Stimulated activated CD4-positive, alpha-beta T cell treated with anti-CD3 and anti-CD28 coated beads, TNF-alpha, amount 100 ng/mL, for 4 hours (primary cell): ENCODE data around the gene CBX1.

ENCODE experiments used
- DNase-seq, 3 experiments: peaks; one replicate each; pipeline ENCODE4 v3.0.0-alpha.2; 2020; ENCODE audit warnings: low read depth in 3 of 3

CBX1 gene

GRCh38 chr17:48101012-48101720 lies at the start of gene CBX1:
Gene CBX1 (minus strand): TSS chr17:48101478. CDS start chr17:48077004, 24,474 bp downstream.
- DNase-seq, result peak; percentile 81 to 86 (median 86)

- DNase-seq, result no peak
Measured at GRCh38 chr17:48150597-48151001, 49.3 kb upstream of the CBX1 start.

GRCh38 chr17:48149787-48150463 lies 48.6 kb upstream of the CBX1 start:
- DNase-seq, result no peak

DNA sequence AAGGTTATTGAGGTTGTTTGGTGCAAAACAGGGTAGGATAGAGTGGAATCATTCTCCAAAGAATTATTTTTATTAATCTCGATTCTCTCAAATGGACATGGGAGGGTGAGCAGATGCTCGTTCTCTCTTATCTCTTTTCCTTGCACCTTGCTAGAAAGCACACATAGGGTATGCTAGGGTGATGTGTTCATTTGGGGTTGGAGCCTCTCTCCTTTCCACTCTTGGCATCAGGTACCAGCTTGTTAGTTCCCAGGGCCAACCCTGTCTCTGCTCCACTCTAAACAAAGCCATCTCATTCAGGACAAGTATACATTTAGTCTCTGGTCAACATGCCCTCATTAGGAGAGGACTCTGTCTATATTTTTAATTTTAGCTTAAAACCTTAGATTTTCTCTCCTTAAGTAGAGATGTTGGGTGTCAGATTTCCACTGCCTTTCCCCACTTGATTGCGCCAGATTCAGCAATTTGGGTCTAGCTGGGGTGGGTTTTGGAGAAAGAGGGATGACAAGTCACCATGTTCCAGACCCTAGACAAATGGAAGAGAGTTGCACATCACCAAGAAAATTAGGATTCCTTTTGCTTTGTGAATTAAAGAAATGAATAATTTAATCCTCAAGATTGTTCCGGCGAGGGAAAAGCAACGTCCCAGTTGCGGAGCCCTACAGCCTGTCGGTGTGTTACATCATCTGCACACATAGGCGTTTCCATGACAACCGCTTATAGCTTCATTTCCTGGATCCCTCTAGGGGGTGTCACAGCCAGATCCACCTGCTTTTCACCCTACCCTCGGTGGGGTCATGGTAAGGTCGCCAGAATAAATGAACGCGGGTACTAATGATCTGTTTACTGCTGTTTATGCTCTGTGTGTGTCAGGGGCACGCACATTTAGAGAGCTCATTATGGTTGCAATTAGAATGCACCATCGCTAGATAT lies 47.8 kb upstream of the CBX1 start:
- no peak for DNase-seq

DNA sequence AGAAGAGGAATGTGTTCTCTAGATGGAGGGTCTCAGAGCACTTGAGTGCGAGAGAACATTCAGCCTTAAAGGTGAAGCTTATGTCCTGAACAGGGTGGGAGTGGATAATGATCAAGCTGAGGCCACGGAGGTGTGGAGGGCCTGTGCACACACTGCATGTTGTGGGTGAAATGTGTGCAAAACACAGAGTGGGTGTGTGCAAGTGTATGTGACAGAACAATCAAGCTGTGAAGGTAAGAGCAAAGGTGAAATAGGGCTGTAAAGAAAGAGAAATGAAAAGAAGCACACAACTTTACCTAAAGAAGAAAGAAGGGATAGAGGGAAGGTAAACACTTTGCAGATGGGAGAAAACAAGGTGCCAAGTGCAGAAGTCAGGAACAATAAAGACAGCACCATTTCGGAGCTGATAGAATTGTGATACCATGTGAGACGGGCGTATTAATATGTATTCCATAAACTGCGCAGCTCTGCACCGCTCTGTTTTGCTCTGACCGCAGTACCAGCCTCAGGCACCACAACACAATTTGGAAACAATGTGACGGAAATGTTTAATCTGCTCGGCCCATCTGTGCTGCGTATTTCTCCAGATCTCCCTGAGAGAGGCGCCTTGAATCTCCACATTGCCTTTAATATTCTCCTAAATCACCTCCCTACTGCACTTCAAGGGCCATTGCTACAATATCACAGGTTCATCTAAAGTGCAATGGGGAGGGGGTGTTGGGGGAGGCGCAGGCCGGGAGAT lies 46.9 kb upstream of the CBX1 start:
- no peak for DNase-seq

GRCh38 chr17:48144976-48145798 lies 43.9 kb upstream of the CBX1 start:
- DNase-seq, result no peak

DNA sequence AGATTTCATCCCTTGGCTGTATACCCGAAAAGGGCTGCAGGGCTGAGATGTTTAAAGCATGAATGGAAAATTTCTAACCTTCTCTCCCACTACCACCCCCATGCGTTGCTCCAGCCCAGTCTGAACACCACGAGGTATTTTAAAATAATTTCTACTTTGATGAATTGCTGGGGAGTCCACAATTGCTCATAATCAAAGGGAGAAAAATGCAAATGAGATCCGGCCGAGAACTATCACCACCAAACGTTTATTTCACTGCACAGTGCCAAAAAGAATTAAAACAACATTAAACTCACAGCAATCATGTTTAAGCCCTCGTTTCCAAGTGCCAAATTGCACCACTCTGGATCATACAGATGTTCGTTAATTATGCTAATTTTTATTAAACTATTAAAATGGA lies 43.0 kb upstream of the CBX1 start:
- no peak for DNase-seq

- no peak for DNase-seq
Measured at GRCh38 chr17:48143629-48144028, 42.4 kb upstream of the CBX1 start.

GRCh38 chr17:48139944-48140343 lies 38.7 kb upstream of the CBX1 start:
- DNase-seq, result no peak

DNA sequence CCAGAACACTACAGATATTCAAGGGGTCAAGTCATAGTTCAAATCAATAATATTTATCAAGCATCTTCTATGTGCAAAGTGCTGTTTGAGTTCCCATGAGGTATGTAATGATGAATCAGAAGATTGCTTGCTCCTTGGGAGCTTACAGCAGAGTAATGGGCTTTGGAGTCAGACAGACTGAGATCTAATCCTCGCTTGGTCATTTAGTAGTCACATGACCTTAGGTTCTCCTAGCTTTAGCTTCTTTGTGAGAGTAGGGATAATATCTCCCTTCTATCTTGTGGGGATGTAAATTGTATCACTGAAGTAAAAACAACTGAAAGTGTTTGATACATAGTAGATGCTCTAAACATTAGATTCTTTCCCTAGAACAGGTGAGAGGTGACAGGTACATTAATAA lies 36.4 kb upstream of the CBX1 start:
- DNase-seq, result no peak

DNA sequence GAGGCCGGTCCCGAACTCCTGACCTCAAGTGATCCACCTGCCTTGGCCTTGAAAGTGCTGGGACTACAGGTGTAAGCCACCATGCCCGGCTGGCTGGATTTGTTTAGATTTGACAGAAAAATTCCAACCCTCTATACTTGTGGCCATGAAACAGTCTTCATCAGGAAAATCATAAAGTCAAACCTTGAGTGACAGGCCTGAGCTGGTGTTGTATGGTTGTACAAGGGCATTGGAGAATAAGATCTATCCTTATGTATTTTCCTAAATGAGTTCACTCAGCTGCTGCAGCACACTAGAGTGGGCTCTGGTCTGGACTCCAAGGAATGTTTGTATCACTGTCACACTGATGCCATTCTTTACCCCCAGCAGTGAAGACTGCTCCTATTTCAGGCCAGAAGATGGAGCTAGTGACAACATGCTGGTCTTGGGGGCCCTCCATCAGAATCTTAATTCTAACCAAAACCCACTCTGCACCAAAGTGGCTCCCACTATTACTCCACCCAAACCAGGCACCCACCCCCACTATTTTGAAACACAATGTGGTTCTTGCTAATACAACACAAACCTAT lies 33.7 kb upstream of the CBX1 start:
- no peak for DNase-seq

DNA sequence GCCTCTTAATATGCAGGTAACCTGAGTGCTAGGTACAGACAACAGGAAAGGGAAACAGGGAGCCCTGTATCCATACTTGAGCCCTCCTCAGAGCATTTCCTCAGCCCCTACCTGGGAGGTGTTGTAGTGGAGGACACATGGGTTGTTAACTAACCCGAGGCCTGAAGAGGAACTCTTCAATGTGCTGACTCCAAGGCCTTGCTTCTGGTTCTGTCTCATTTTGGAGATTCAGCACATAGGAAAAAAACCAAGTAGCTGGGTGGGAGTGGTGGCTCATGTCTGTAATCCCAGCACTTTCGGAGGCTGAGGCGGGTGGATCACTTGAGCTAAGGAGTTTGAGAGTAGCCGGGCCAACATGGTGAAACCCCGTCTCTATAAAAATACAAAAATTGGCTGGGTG lies 31.1 kb upstream of the CBX1 start:
- DNase-seq, result no peak

- peak in 2 of 3 experiments; percentile 10 to 26 for DNase-seq
Measured at GRCh38 chr17:48131216-48131824, 30.0 kb upstream of the CBX1 start.

- DNase-seq, result no peak
Measured at GRCh38 chr17:48129981-48130380, 28.7 kb upstream of the CBX1 start.

DNA sequence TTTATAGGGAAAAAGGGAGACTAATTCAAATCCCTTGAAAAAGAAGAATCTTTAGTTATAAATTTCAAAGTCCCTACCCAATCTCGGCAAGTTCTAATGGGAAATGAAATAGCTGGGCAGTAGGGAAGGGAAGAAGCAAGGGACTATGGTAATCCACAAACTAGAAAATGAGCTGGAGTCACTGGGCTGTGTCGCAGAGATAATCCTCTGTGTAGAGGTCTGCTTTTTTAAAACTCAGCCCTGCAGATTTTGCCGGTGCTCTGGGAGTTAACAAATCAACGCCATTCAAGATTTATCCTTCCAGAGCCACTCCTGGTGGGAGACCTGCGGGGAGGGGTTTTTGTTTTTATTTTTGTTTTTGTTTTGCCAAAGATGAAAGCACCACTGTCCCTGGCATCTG lies 27.1 kb upstream of the CBX1 start:
- DNase-seq, result no peak

DNA sequence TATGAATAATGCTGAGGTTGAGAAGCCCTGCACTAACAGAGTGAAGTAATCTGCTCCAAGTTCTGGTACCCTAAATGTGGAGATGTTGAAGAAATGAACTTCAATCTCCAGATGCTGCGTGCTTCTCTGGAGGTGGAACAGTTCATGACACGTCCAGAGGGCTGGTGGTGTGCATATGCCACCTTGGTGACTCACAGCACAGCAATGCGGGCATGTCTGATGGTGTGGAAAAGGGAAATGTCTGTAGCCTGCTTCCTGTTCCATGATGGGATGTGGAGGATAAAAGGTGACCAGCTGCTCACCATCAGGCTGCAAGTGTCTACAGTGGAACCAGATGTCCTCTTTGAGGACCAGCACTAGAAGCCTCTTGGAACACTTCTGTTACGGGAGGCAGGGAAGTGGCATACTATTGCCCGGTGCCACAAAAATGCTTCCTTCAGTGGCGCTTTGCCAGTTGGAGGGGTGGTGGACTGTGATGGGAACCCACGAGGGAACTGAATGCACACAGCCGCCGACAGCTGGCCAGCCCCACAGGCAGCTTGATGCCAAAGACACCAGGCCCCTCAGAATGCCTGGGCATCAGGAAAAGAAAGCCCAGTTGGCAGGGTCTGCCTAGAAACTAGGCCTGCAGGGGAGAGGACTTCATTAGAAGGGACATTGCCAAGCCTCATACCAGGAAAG lies 26.2 kb upstream of the CBX1 start:
- DNase-seq, result no peak

- DNase-seq, result no peak
Measured at GRCh38 chr17:48126532-48126850, 25.2 kb upstream of the CBX1 start.

DNA sequence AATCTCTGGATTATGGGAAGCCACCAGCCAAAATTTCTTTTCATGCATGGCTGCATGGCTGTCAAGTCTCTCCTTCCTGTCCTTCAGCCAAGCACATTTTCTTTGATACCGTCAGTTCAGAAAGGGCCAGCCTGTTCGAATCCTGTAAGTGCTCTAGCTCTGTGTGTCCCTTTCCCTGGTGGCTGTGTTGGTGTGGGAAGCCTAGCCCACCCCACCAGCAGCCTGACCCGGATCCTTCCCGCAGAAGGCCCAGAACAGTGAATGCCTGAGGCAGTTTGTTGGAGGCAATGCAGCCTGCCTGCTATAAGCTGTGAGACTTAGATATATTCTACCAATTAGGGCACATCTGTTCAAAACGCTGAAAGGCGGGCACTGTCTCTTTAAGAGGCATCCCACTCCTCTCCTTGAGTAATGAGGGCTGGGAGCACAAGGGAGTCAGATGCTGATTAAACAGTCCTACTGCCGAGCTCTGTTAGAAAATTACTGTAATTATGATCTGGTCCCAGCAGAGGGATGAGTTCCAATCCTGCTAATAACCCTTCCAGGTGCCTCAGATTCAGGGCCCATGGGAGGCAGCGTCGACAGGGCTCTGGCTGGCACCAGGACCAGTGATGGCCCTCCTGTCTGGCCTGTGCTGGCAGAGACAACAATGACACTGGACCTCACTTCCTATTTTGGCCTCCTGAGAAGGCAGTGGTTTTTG lies 24.7 kb upstream of the CBX1 start:
- DNase-seq, result no peak

- no peak for DNase-seq
Measured at GRCh38 chr17:48123776-48124388, 22.6 kb upstream of the CBX1 start.
